Measurements from ENCODE around the gene CPEB3. TPM values are rescaled to one million over a fixed set of nuclear protein-coding genes. Genes with fewer than 3 reads are reported as not detected.
A peak's percentile ranks its signal among the peaks of the same experiment; 100 is the strongest.

The CPEB3 gene
- total RNA-seq, 2 donors from 2014 or later = 1.7 to 2.2 TPM

GRCh38 chr10:92181575-92181974 is 109.3 kb downstream of the CPEB3 start:
- Mint-ChIP-seq H3K4me1 (ENCODE audit: low read depth) (no peaks in the 10 kb centered on the region), H3K27me3 (ENCODE audit: low read depth) (no peaks in the 10 kb centered on the region), H3K9me3 (no peaks in the 10 kb centered on the region), H3K36me3 (ENCODE audit: insufficient read depth in 2 of 2) (no peaks in the 10 kb centered on the region), H3K27ac (no peak overlapping the region), H3K4me3 (no peak overlapping the region)
- DNase-seq = no peak
- no peak for ATAC-seq (replicated peaks in 1 of 2)

GRCh38 chr10:92180399-92180798 is 110.5 kb downstream of the CPEB3 start:
- DNase-seq = no peak
- no peak for ATAC-seq (replicated peaks in 1 of 2)
- no peak overlapping the region for H3K27ac Mint-ChIP-seq

GRCh38 chr10:92177546-92177945 is 113.3 kb downstream of the CPEB3 start:
- DNase-seq = no peak
- Mint-ChIP-seq H3K4me1 (ENCODE audit: low read depth) (no peaks in the 10 kb centered on the region), H3K9me3 (no peaks in the 10 kb centered on the region), H3K36me3 (ENCODE audit: insufficient read depth in 2 of 2) (no peaks in the 10 kb centered on the region), H3K4me3 (no peak overlapping the region), H3K27me3 (ENCODE audit: low read depth) (no peaks in the 10 kb centered on the region), H3K27ac (no peak overlapping the region)
- ATAC-seq (replicated peaks in 1 of 2) = no peak

More at GRCh38 chr10:92180399-92180798, 110.5 kb downstream of the CPEB3 start:
- no peaks in the 10 kb centered on the region for H3K36me3 Mint-ChIP-seq (ENCODE audit: insufficient read depth in 2 of 2)
- H3K4me3 Mint-ChIP-seq = no peak overlapping the region
- no peaks in the 10 kb centered on the region for H3K4me1 Mint-ChIP-seq (ENCODE audit: low read depth)
- H3K27me3 Mint-ChIP-seq (ENCODE audit: low read depth) = no peaks in the 10 kb centered on the region
- H3K9me3 Mint-ChIP-seq = no peaks in the 10 kb centered on the region

GRCh38 chr10:92175164-92175563 is 115.7 kb downstream of the CPEB3 start:
- no peaks in the 10 kb centered on the region for H3K9me3 Mint-ChIP-seq

GRCh38 chr10:92173996-92174395 is 116.9 kb downstream of the CPEB3 start:
- Mint-ChIP-seq H3K9me3 (peaks cover 4 to 6% of the 10 kb centered on the region in 2 donors), H3K4me3 (no peak overlapping the region), H3K4me1 (ENCODE audit: low read depth) (no peaks in the 10 kb centered on the region), H3K36me3 (ENCODE audit: insufficient read depth in 2 of 2) (peaks cover 7% of the 10 kb centered on the region in 2 donors), H3K27ac (no peak overlapping the region), H3K27me3 (ENCODE audit: low read depth) (no peaks in the 10 kb centered on the region)
- DNase-seq (no peak), ATAC-seq (replicated peaks in 1 of 2) (no peak)

More at GRCh38 chr10:92175164-92175563, 115.7 kb downstream of the CPEB3 start:
- no peaks in the 10 kb centered on the region for H3K4me1 Mint-ChIP-seq (ENCODE audit: low read depth)
- no peak overlapping the region for H3K27ac Mint-ChIP-seq
- no peak for DNase-seq
- no peak overlapping the region for H3K4me3 Mint-ChIP-seq
- no peaks in the 10 kb centered on the region for H3K27me3 Mint-ChIP-seq (ENCODE audit: low read depth)
- ATAC-seq (replicated peaks in 1 of 2) = no peak
- no peaks in the 10 kb centered on the region for H3K36me3 Mint-ChIP-seq (ENCODE audit: insufficient read depth in 2 of 2)

GRCh38 chr10:92164036-92164696 is 126.7 kb downstream of the CPEB3 start:
- Mint-ChIP-seq H3K4me1 (ENCODE audit: low read depth) (no peaks in the 10 kb centered on the region), H3K4me3 (no peak overlapping the region), H3K9me3 (peaks cover 2 to 9% of the 10 kb centered on the region in 2 donors), H3K36me3 (ENCODE audit: insufficient read depth in 2 of 2) (peaks cover 9 to 10% of the 10 kb centered on the region in 2 donors), H3K27ac (peak overlapping the region; percentile 70), H3K27me3 (ENCODE audit: low read depth) (no peaks in the 10 kb centered on the region)
- no peak for ATAC-seq (replicated peaks in 1 of 2)
- no peak for DNase-seq

- H3K4me1 Mint-ChIP-seq (ENCODE audit: low read depth) = no peaks in the 10 kb centered on the region
Measured at GRCh38 chr10:92162541-92162940, 128.3 kb downstream of the CPEB3 start.

GRCh38 chr10:92156874-92157773 is 133.8 kb downstream of the CPEB3 start:
- ATAC-seq (replicated peaks in 1 of 2) (no peak), DNase-seq (no peak)
- H3K4me1 Mint-ChIP-seq (ENCODE audit: low read depth) = no peaks in the 10 kb centered on the region
- no peaks in the 10 kb centered on the region for H3K27me3 Mint-ChIP-seq (ENCODE audit: low read depth)
- H3K27ac Mint-ChIP-seq = peak overlapping the region; percentile 15
- no peaks in the 10 kb centered on the region for H3K36me3 Mint-ChIP-seq (ENCODE audit: insufficient read depth in 2 of 2)
- no peak overlapping the region for H3K4me3 Mint-ChIP-seq
- no peaks in the 10 kb centered on the region for H3K9me3 Mint-ChIP-seq

More at GRCh38 chr10:92162541-92162940, 128.3 kb downstream of the CPEB3 start:
- Mint-ChIP-seq H3K27me3 (ENCODE audit: low read depth) (no peaks in the 10 kb centered on the region), H3K4me3 (no peak overlapping the region), H3K36me3 (ENCODE audit: insufficient read depth in 2 of 2) (peaks cover 4 to 6% of the 10 kb centered on the region in 2 donors), H3K9me3 (peaks cover 0 to 7% of the 10 kb centered on the region in 2 donors), H3K27ac (no peak overlapping the region)
- no peak for DNase-seq
- ATAC-seq (replicated peaks in 1 of 2) = no peak

GRCh38 chr10:92150823-92151222 is 140.1 kb downstream of the CPEB3 start:
- H3K27me3 Mint-ChIP-seq (ENCODE audit: low read depth) = no peaks in the 10 kb centered on the region
- DNase-seq (no peak), ATAC-seq (replicated peaks in 1 of 2) (no peak)
- H3K4me3 Mint-ChIP-seq = no peak overlapping the region
- no peak overlapping the region for H3K27ac Mint-ChIP-seq
- no peaks in the 10 kb centered on the region for H3K36me3 Mint-ChIP-seq (ENCODE audit: insufficient read depth in 2 of 2)
- no peaks in the 10 kb centered on the region for H3K4me1 Mint-ChIP-seq (ENCODE audit: low read depth)
- H3K9me3 Mint-ChIP-seq = no peaks in the 10 kb centered on the region

- Mint-ChIP-seq H3K9me3 (no peaks in the 10 kb centered on the region), H3K4me1 (ENCODE audit: low read depth) (no peaks in the 10 kb centered on the region), H3K36me3 (ENCODE audit: insufficient read depth in 2 of 2) (no peaks in the 10 kb centered on the region), H3K4me3 (no peak overlapping the region), H3K27me3 (ENCODE audit: low read depth) (no peaks in the 10 kb centered on the region), H3K27ac (no peak overlapping the region)
- ATAC-seq (replicated peaks in 1 of 2) (no peak), DNase-seq (no peak)
Measured at GRCh38 chr10:92149261-92149660, 141.6 kb downstream of the CPEB3 start.

GRCh38 chr10:92146781-92147180 is 144.1 kb downstream of the CPEB3 start:
- DNase-seq (no peak), ATAC-seq (replicated peaks in 1 of 2) (no peak)
- no peaks in the 10 kb centered on the region for H3K4me1 Mint-ChIP-seq (ENCODE audit: low read depth)

GRCh38 chr10:92146107-92146506 is 144.8 kb downstream of the CPEB3 start:
- Mint-ChIP-seq H3K4me1 (ENCODE audit: low read depth) (no peaks in the 10 kb centered on the region), H3K36me3 (ENCODE audit: insufficient read depth in 2 of 2) (no peaks in the 10 kb centered on the region), H3K27ac (no peak overlapping the region), H3K27me3 (ENCODE audit: low read depth) (no peaks in the 10 kb centered on the region), H3K9me3 (no peaks in the 10 kb centered on the region), H3K4me3 (no peak overlapping the region)
- DNase-seq (no peak), ATAC-seq (replicated peaks in 1 of 2) (no peak)

More at GRCh38 chr10:92146781-92147180, 144.1 kb downstream of the CPEB3 start:
- Mint-ChIP-seq H3K27me3 (ENCODE audit: low read depth) (no peaks in the 10 kb centered on the region), H3K9me3 (no peaks in the 10 kb centered on the region), H3K27ac (no peak overlapping the region), H3K4me3 (no peak overlapping the region), H3K36me3 (ENCODE audit: insufficient read depth in 2 of 2) (no peaks in the 10 kb centered on the region)

GRCh38 chr10:92142949-92143348 is 147.9 kb downstream of the CPEB3 start:
- no peak overlapping the region for H3K4me3 Mint-ChIP-seq
- H3K27me3 Mint-ChIP-seq (ENCODE audit: low read depth) = no peaks in the 10 kb centered on the region
- no peak overlapping the region for H3K27ac Mint-ChIP-seq
- H3K36me3 Mint-ChIP-seq (ENCODE audit: insufficient read depth in 2 of 2) = peaks cover 0 to 6% of the 10 kb centered on the region in 2 donors
- ATAC-seq (replicated peaks in 1 of 2) (no peak), DNase-seq (no peak)
- no peaks in the 10 kb centered on the region for H3K4me1 Mint-ChIP-seq (ENCODE audit: low read depth)
- peaks cover 0 to 1% of the 10 kb centered on the region in 2 donors for H3K9me3 Mint-ChIP-seq
